Mesenchymal stem cell (in vitro differentiated cells and primary cell): Measurements from ENCODE around the gene DNASE2. TPM values are rescaled to one million over a fixed set of nuclear protein-coding genes. Genes with fewer than 3 reads are reported as not detected.

Source experiments
- DNase-seq: peaks from one replicate; pipeline ENCODE4 v3.0.0-alpha.2; 2013
- H2AFZ ChIP-seq: one replicate; pipeline ENCODE4 v1.6.1; 2013; ENCODE audit warnings: low read depth, mild to moderate bottlenecking, control low read depth, inconsistent platforms, low read length, moderate library complexity
- H2AK5ac ChIP-seq: 2 replicates; pipeline ENCODE4 v1.6.1; 2013; ENCODE audit warnings: low read length, moderate library complexity, mild to moderate bottlenecking, inconsistent platforms; ENCODE audit not compliant: severe bottlenecking
- H2BK120ac ChIP-seq: one replicate; pipeline ENCODE4 v1.6.1; 2013; ENCODE audit warnings: low read depth, mild to moderate bottlenecking, inconsistent platforms, low read length, moderate library complexity
- H2BK12ac ChIP-seq, 2 experiments: one replicate each; pipeline ENCODE4 v1.6.1; 2013; ENCODE audit warnings: inconsistent platforms in 2 of 2, low read length in 2 of 2, mild to moderate bottlenecking in 2 of 2, moderate library complexity in 2 of 2, control low read depth in 1 of 2
- H2BK15ac ChIP-seq: one replicate; pipeline ENCODE4 v1.6.1; 2013; ENCODE audit warnings: mild to moderate bottlenecking, low read depth, inconsistent platforms; ENCODE audit not compliant: poor library complexity, severe bottlenecking
- H2BK5ac ChIP-seq: 2 replicates; pipeline ENCODE4 v1.6.1; 2013; ENCODE audit warnings: low read depth, mild to moderate bottlenecking, low read length, control low read depth, inconsistent platforms; ENCODE audit not compliant: poor library complexity, severe bottlenecking
- H3K14ac ChIP-seq, 2 experiments: one replicate each; pipeline ENCODE4 v1.6.1; 2013; ENCODE audit warnings: inconsistent platforms in 2 of 2, low read length in 2 of 2, control low read depth in 1 of 2, mild to moderate bottlenecking in 1 of 2, moderate library complexity in 1 of 2
- H3K18ac ChIP-seq, 2 experiments: one replicate each; pipeline ENCODE4 v1.6.1; 2013; ENCODE audit warnings: inconsistent platforms in 2 of 2, low read length in 2 of 2, control low read depth in 1 of 2, low read depth in 1 of 2, mild to moderate bottlenecking in 1 of 2
- H3K23ac ChIP-seq, 2 experiments: one replicate each; pipeline ENCODE4 v1.6.1; 2013; ENCODE audit warnings: inconsistent platforms in 2 of 2, low read length in 2 of 2, mild to moderate bottlenecking in 2 of 2, moderate library complexity in 2 of 2, control low read depth in 1 of 2
- H3K27ac ChIP-seq: 2 replicates; pipeline ENCODE4 v1.5.1; 2013; ENCODE audit warnings: mild to moderate bottlenecking, moderate library complexity, low read length, control low read depth, inconsistent platforms; ENCODE audit not compliant: poor library complexity, severe bottlenecking
- H3K27me3 ChIP-seq, 2 experiments: 2 replicates each; pipeline versions ENCODE4 v1.6.1 to v1.7.0; 2013; ENCODE audit warnings: low read length in 2 of 2, mild to moderate bottlenecking in 2 of 2, moderate library complexity in 2 of 2, control low read depth in 1 of 2, inconsistent platforms in 1 of 2; ENCODE audit not compliant: control insufficient read depth in 1 of 2, insufficient read depth in 1 of 2
- H3K36me3 ChIP-seq, 2 experiments: 2 replicates each; pipeline versions ENCODE4 v1.6.1 to v1.7.0; 2013; ENCODE audit warnings: low read length in 2 of 2, control low read depth in 1 of 2, inconsistent platforms in 1 of 2, low read depth in 1 of 2, mild to moderate bottlenecking in 1 of 2; ENCODE audit not compliant: insufficient read depth in 2 of 2, control insufficient read depth in 1 of 2
- H3K4ac ChIP-seq, 2 experiments: one replicate each; pipeline ENCODE4 v1.6.1; 2013; ENCODE audit warnings: inconsistent platforms in 2 of 2, low read length in 2 of 2, mild to moderate bottlenecking in 2 of 2, moderate library complexity in 2 of 2, control low read depth in 1 of 2, low read depth in 1 of 2
- H3K4me1 ChIP-seq: 2 replicates; pipeline ENCODE4 v1.6.1; 2013; ENCODE audit warnings: low read depth, low read length, control low read depth; ENCODE audit not compliant: control insufficient read depth, insufficient read depth
- H3K4me2 ChIP-seq: 2 replicates; pipeline ENCODE4 v1.6.1; 2013; ENCODE audit warnings: low read length, mild to moderate bottlenecking, inconsistent platforms; ENCODE audit not compliant: poor library complexity, severe bottlenecking
- H3K4me3 ChIP-seq, 2 experiments: 2 replicates each; pipeline versions ENCODE4 v1.5.1 to v1.7.0; 2013; ENCODE audit warnings: low read length in 2 of 2, mild to moderate bottlenecking in 2 of 2, control low read depth in 1 of 2, low read depth in 1 of 2; ENCODE audit not compliant: insufficient read depth in 1 of 2
- H3K79me1 ChIP-seq: replicated peaks from 2 replicates; pipeline ENCODE4 v1.6.1; 2013; ENCODE audit warnings: mild to moderate bottlenecking, control low read depth, low read length, inconsistent platforms; ENCODE audit not compliant: poor library complexity, severe bottlenecking
- H3K9ac ChIP-seq: 2 replicates; pipeline ENCODE4 v1.7.0; 2013; ENCODE audit warnings: mild to moderate bottlenecking, low read length, moderate library complexity
- H3K9me3 ChIP-seq: 2 replicates; pipeline ENCODE4 v1.7.0; 2013; ENCODE audit warnings: mild to moderate bottlenecking, low read length; ENCODE audit not compliant: control insufficient read depth
- H4K8ac ChIP-seq: one replicate; pipeline ENCODE4 v1.6.1; 2013; ENCODE audit warnings: inconsistent platforms, mild to moderate bottlenecking, low read length, moderate library complexity
- H4K91ac ChIP-seq: one replicate; pipeline ENCODE4 v1.6.1; 2013; ENCODE audit warnings: mild to moderate bottlenecking, low read length, inconsistent platforms
- WGBS: methylation state at CpG from one replicate; pipeline ENCODE4 v1.1.7; 2013; ENCODE audit warnings: mixed read lengths; 5-methylcytosine and 5-hydroxymethylcytosine counted together
- polyA plus RNA-seq, 2 experiments: library from polyadenylated mRNA; stranded (reverse); fragments of 200-250 nt; gene quantifications; one replicate each; pipeline ENCODE4 v1.2.3, GENCODE V29; 2013

DNASE2 gene, protein sequence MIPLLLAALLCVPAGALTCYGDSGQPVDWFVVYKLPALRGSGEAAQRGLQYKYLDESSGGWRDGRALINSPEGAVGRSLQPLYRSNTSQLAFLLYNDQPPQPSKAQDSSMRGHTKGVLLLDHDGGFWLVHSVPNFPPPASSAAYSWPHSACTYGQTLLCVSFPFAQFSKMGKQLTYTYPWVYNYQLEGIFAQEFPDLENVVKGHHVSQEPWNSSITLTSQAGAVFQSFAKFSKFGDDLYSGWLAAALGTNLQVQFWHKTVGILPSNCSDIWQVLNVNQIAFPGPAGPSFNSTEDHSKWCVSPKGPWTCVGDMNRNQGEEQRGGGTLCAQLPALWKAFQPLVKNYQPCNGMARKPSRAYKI
- polyA plus RNA-seq (2013, experiment 1 of 2), result 66.9 TPM
- 67.1 TPM for polyA plus RNA-seq (2013, experiment 2 of 2)

DNA sequence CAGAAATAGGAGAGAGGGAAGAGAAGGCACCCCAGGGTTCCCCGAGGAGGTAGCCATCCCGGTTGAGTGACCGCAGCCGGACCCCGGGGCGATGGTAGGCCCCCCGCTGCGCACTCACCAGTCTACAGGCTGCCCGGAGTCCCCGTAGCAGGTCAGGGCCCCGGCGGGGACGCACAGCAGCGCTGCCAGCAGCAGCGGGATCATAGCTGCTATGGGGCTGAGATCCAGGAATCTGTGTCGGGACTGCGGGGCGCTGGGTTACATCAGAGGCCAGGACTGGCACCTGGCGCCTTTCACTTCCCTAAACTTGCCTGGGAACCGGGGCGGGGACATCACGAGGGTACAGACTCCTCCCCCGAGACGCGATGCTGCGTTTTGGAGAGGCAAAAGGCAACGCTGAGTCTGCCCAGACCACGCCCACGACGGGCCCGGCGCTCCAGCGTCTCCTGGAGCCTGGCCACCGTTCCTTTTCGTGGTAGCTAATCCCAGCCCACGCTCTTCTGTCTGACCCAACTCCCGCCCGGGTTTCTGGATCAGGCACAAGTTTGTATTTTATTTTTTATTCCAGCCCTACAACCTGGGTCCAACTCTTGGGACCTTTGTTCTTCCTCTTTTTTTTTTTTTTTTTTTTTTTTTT, at the start of gene DNASE2:
Gene DNASE2, minus strand, starts transcription at position 278 of the 637 bp plus-strand sequence. Its CDS starts 74 bp downstream, at position 204.
- H3K4me2 ChIP-seq, result peak within 1 kb of the TSS; percentile 94

DNA sequence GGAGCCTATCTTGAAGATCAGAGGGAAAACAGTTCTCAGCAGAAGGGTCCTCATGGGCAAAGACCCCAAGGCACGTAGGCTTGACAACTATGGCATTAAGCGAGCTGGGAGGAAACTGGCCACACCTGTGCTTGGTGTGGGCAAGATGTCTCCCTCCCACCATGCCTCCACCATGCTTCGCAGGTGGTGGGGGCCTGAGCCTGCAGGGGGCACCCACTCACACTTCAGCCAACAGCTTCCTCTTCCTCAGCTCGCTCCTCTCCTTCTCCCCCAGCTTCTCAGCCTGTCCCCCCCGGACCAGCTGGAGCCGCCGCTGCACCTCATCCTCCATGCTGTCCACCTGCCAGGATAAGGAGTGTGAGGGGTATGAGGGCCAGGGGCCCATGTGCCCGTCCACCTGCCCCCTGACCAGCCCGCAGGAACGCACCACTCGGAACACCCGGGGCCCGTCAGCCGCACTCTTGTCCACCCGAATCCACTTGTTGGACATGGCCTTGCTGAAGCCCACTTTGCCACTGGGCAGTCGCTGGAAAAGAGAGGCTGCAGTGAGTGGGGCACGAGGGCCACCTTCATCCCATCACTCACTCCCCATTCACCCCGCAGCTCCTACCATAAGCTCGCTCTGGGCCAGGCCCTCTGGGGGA, 48.9 kb upstream of the DNASE2 start:
- no peak overlapping the region for H4K91ac ChIP-seq
- no peak overlapping the region for H3K9ac ChIP-seq
- H2BK15ac ChIP-seq, result no peak overlapping the region
- no peaks in the 10 kb centered on the region for H3K27me3 ChIP-seq
- no peaks in the 10 kb centered on the region for H3K9me3 ChIP-seq
- no peak overlapping the region for H2BK12ac ChIP-seq
- no peak overlapping the region for H3K27ac ChIP-seq
- H3K14ac ChIP-seq, result no peak overlapping the region
- no peak overlapping the region for H3K18ac ChIP-seq
- no peak overlapping the region for H2BK5ac ChIP-seq
- no peak overlapping the region for H2BK120ac ChIP-seq
- H3K4me2 ChIP-seq, result no peak overlapping the region
- 97% methylated on average over 14 of the region's 19 CpGs for WGBS
- H3K4me1 ChIP-seq, result peaks cover 12% of the 10 kb centered on the region
- no peak overlapping the region for H4K8ac ChIP-seq
- H2AFZ ChIP-seq, result no peak overlapping the region
- DNase-seq, result no peak
- H3K36me3 ChIP-seq, result peaks cover 42 to 51% of the 10 kb centered on the region in 2 experiments
- no peak overlapping the region for H3K4ac ChIP-seq
- H2AK5ac ChIP-seq, result no peak overlapping the region
- no peak overlapping the region for H3K4me3 ChIP-seq
- no peak overlapping the region for H3K23ac ChIP-seq
- H3K79me1 ChIP-seq, result peaks cover 27% of the 10 kb centered on the region

More for the DNA sequence above, at the start of gene DNASE2:
- H2BK12ac ChIP-seq, result peak within 1 kb of the TSS in 1 of 2 experiments; percentile 18
- peaks cover 18% of the 10 kb centered on the region for H3K4me1 ChIP-seq
- peaks cover 7% of the 10 kb centered on the region for H3K9me3 ChIP-seq
- H4K91ac ChIP-seq, result peak within 1 kb of the TSS; percentile 67
- H2BK15ac ChIP-seq, result peak within 1 kb of the TSS; percentile 86
- peak within 1 kb of the TSS; percentile 81 to 83 for H3K18ac ChIP-seq
- H3K9ac ChIP-seq, result peak within 1 kb of the TSS; percentile 92
- peak within 1 kb of the TSS; percentile 94 for H2AFZ ChIP-seq
- peak; percentile 90 for DNase-seq
- H3K36me3 ChIP-seq, result peaks cover 5 to 11% of the 10 kb centered on the region in 2 experiments
- no peak within 1 kb of the TSS for H3K23ac ChIP-seq
- no peak within 1 kb of the TSS for H3K27ac ChIP-seq
- no peak within 1 kb of the TSS for H2AK5ac ChIP-seq
- no peak within 1 kb of the TSS for H2BK5ac ChIP-seq
- peak within 1 kb of the TSS in 1 of 2 experiments; percentile 55 for H3K14ac ChIP-seq
- H3K79me1 ChIP-seq, result no peaks in the 10 kb centered on the region
- no peak within 1 kb of the TSS for H3K4ac ChIP-seq
- peak within 1 kb of the TSS; percentile 93 for H4K8ac ChIP-seq
- peaks cover 22 to 24% of the 10 kb centered on the region in 2 experiments for H3K27me3 ChIP-seq
- under 1% methylated on average over 38 of the region's 38 CpGs for WGBS
- no peak within 1 kb of the TSS for H2BK120ac ChIP-seq
- H3K4me3 ChIP-seq, result peak within 1 kb of the TSS; percentile 68 to 96

DNA sequence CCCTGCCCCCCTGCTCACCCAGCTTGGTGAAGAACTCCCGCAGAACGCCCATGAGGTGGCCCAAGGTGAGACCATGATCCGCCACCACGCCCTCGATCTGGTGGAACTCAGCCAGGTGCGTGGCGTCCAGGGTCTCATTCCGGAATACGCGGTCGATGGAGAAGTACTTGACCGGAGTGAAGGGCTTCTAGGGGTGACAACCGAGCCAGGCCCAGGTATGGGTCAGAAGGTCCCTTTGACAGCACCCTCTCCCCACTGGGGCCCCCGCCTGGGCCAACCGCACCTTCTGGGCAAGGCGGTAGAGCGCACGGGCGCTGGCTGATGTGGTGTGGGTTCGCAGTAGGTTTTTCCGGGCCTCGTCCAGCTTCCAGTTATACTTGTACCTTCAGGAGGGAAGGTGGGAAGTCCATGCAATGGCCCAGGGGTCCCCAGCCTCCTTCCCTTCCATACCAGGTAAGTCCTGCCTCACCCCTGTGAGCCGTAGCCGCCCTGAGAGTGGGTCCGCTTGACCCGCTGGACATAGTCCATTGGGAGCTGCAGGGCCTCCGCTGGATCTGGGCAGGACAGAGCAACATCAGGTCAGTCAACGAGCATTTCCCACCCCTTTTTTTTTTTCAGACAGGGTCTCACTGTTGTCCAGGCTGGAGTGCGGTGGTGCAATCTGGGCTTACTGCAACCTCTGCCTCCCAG, 43.5 kb upstream of the DNASE2 start:
- no peak overlapping the region for H3K4me2 ChIP-seq
- H3K23ac ChIP-seq, result no peak overlapping the region
- no peak overlapping the region for H2BK5ac ChIP-seq
- DNase-seq, result no peak
- H2AFZ ChIP-seq, result no peak overlapping the region
- peaks cover 23% of the 10 kb centered on the region for H3K79me1 ChIP-seq
- no peaks in the 10 kb centered on the region for H3K4me1 ChIP-seq
- 99% methylated on average over 29 of the region's 29 CpGs for WGBS
- no peak overlapping the region for H3K4me3 ChIP-seq
- H3K4ac ChIP-seq, result no peak overlapping the region
- no peak overlapping the region for H2BK120ac ChIP-seq
- H3K9me3 ChIP-seq, result no peaks in the 10 kb centered on the region
- no peak overlapping the region for H3K27ac ChIP-seq
- peak overlapping the region; percentile 17 for H4K8ac ChIP-seq
- no peak overlapping the region for H3K18ac ChIP-seq
- H2BK12ac ChIP-seq, result no peak overlapping the region
- H2BK15ac ChIP-seq, result no peak overlapping the region
- no peak overlapping the region for H2AK5ac ChIP-seq
- H3K27me3 ChIP-seq, result no peaks in the 10 kb centered on the region
- H3K9ac ChIP-seq, result no peak overlapping the region
- no peak overlapping the region for H3K14ac ChIP-seq
- H4K91ac ChIP-seq, result no peak overlapping the region
- H3K36me3 ChIP-seq, result peaks cover 63 to 74% of the 10 kb centered on the region in 2 experiments
